NCI-H460 (cell line): ENCODE results near the gene ZFAND3. TPM values are rescaled to one million over a fixed set of nuclear protein-coding genes. Genes with fewer than 3 reads are reported as not detected.

ENCODE experiments used
- DNase-seq: peaks from one replicate; pipeline ENCODE4 v3.0.0-alpha.2; 2016; ENCODE audit warnings: low read depth; ENCODE audit errors: extremely low read depth
- small RNA-seq, 2 experiments: library from RNA; depleted of rRNA; stranded (forward); fragments of <200 nt; gene quantifications; one replicate each; pipeline ENCODE3, GENCODE V24; 2014
- total RNA-seq: library from RNA; depleted of rRNA; stranded (reverse); fragments of >200 nt; shearing (Covaris generic); gene quantifications from 2 replicates; pipeline ENCODE4 v1.2.3, GENCODE V29; 2014; rRNA removed

The ZFAND3 gene
- total RNA-seq, 1 experiment from 2014 or later = 14.7 TPM

- DNase-seq = no peak
Measured at GRCh38 chr6:38192011-38192410, 372.5 kb downstream of the ZFAND3 start.

- DNase-seq = no peak
Measured at GRCh38 chr6:38192487-38192886, 373.0 kb downstream of the ZFAND3 start.

- DNase-seq = no peak
Measured at GRCh38 chr6:38193051-38193450, 373.5 kb downstream of the ZFAND3 start.

GRCh38 chr6:38193481-38194281 lies 374.2 kb downstream of the ZFAND3 start:
- no peak for DNase-seq

- no peak for DNase-seq
Measured at GRCh38 chr6:38194282-38194572, 374.7 kb downstream of the ZFAND3 start.

GRCh38 chr6:38194589-38194988 lies 375.1 kb downstream of the ZFAND3 start:
- no peak for DNase-seq

GRCh38 chr6:38195113-38195635 lies 375.6 kb downstream of the ZFAND3 start:
- DNase-seq = no peak

- DNase-seq = no peak
Measured at GRCh38 chr6:38198219-38198618, 378.7 kb downstream of the ZFAND3 start.

Small RNA genes lying within 50 kb of the gene (small RNA-seq; reads per million reads assigned to genes)
- 0 to 0.12 reads per million in 2 experiments for gene RN7SL285P
- 0 reads per million in 2 experiments for gene RNU1-87P

Other genes with a start within 250 kb of the ZFAND3 start
- gene MDGA1, start 121.8 kb upstream of the ZFAND3 start, total RNA-seq = 0.37 and 0.49 TPM in 2 replicates